AG04450 (cell line): Measurements from ENCODE around the gene PKDCC. TPM values are rescaled to one million over a fixed set of nuclear protein-coding genes. Genes with fewer than 3 reads are reported as not detected.

Experiments used
- CTCF ChIA-PET: fragments of 300-600, 350-600 bp; formaldehyde crosslinking; extraction: SDS; loops from one replicate; lab custom pipeline; 2022; ENCODE audit warnings: antibody characterized with exemption, inconsistent platforms; lab: Charles Lee
- POLR2A ChIA-PET: fragments of 350-600 bp; formaldehyde crosslinking; extraction: SDS; loops from one replicate; lab custom pipeline; 2021; ENCODE audit warnings: antibody characterized with exemption, inconsistent platforms; lab: Yijun Ruan, JAX
- DNase-seq: peaks from one replicate; pipeline ENCODE4 v3.0.0-alpha.2; 2011; ENCODE audit warnings: low read depth, low spot score
- H3K27ac ChIP-seq: one replicate; pipeline ENCODE4 v1.5.1; 2012; ENCODE audit warnings: low read depth, low read length, control low read depth
- H3K27me3 ChIP-seq: one replicate; pipeline ENCODE4 v1.6.0; 2012; ENCODE audit warnings: low read length; ENCODE audit not compliant: control insufficient read depth, insufficient read depth
- H3K4me3 ChIP-seq: 2 replicates; pipeline ENCODE4 v1.5.1; 2011; ENCODE audit warnings: mild to moderate bottlenecking, low read depth, low read length, control low read depth
- H3K9me3 ChIP-seq: 2 replicates; pipeline ENCODE4 v1.5.1; 2012; ENCODE audit warnings: low read length; ENCODE audit not compliant: control insufficient read depth, insufficient read depth
- polyA plus RNA-seq: library from polyadenylated mRNA; depleted of rRNA; stranded (reverse); fragments of >200 nt; gene quantifications from 2 replicates; pipeline ENCODE4 v1.2.3, GENCODE V29; 2011; rRNA removed
- TF ChIP-seq, protein P1 (sequence below): IDR thresholded peaks from 2 replicates; pipeline ENCODE4 v1.5.1; 2011; ENCODE audit warnings: low read depth, low read length, control low read depth, inconsistent platforms

Gene PKDCC
- polyA plus RNA-seq, 1 experiment, result 87.0 TPM

DNA sequence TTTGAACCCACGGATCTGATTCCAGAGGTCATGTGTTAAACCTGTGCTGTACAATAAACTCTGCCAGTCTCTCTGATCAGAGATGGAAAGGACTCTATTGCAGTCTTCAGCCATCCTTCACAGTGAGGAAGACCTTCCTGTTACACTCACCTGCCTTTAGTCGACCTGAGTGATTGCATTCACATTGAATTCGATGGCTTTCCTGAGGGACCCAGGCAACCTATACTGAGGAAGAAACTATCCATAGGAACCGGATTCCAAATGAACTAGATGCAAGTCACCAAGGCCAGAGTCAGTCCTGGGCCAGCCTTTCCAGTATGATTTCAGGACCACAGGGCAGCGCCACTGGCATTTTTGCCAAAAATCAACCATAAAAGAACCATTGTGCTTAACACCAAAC, 56.8 kb downstream of the PKDCC start:
- H3K9me3 ChIP-seq, result peaks cover 14% of the 10 kb centered on the region
- H3K27ac ChIP-seq, result no peak overlapping the region
- H3K4me3 ChIP-seq, result no peak overlapping the region
- ChIA-PET POLR2A (no interaction called here), CTCF (interaction anchor here (2.1 kb wide), 1 partner anchor 9 kb away, joined by 9 read pairs; no protein-coding TSS in a partner anchor)
- TF ChIP-seq, protein P1, sequence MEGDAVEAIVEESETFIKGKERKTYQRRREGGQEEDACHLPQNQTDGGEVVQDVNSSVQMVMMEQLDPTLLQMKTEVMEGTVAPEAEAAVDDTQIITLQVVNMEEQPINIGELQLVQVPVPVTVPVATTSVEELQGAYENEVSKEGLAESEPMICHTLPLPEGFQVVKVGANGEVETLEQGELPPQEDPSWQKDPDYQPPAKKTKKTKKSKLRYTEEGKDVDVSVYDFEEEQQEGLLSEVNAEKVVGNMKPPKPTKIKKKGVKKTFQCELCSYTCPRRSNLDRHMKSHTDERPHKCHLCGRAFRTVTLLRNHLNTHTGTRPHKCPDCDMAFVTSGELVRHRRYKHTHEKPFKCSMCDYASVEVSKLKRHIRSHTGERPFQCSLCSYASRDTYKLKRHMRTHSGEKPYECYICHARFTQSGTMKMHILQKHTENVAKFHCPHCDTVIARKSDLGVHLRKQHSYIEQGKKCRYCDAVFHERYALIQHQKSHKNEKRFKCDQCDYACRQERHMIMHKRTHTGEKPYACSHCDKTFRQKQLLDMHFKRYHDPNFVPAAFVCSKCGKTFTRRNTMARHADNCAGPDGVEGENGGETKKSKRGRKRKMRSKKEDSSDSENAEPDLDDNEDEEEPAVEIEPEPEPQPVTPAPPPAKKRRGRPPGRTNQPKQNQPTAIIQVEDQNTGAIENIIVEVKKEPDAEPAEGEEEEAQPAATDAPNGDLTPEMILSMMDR, result no peak
- no peaks in the 10 kb centered on the region for H3K27me3 ChIP-seq
- DNase-seq, result no peak

DNA sequence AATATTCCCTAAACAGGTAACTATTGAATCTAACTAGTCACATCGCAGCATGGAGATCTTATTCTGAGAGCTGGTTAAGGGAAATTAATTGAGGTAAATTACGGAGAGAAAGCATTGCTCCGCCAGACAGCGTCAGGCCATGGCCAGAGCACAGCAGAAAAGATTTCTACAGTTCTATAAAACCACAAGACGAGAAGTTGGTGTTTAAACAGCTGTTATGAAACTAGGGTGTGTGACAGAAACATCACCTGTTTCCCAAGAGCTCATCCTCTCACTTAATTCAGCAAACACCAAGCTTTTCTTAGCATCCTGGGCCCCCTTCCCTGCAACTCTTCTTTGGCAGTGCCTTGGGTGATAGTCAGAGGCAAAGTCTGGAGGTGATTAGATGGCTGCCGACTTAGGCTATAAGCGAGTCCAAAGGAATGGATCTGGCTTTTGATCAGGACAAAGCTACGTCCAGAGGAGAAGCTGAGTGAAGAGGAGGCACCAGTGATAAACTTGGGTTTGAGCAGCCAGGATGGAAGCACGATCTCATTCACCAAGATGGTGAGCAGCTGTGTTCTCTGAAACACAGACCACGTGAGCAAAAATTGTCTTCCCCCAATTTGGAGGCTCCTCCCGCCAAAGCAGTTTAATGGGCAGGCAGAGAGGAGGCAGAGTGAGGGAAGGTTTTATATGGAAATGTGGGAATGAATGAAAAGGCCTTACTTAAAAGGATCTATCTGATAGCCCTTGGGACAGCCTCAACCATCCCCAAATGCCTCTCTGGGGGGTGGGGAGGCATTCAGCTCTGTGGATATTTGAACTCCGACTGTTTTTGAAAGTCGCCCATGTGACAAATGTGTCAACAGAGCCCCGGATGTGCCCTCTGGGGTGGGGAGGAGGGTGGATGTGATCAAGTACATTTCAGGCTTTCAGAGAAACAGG, 57.8 kb downstream of the PKDCC start:
- peaks cover 4% of the 10 kb centered on the region for H3K9me3 ChIP-seq
- no peak for DNase-seq
- POLR2A ChIA-PET, result no interaction called here
- CTCF ChIA-PET, result interaction anchor here (0.6 to 2.3 kb wide), 4 partner anchors 10 to 293 kb away, joined by 3 to 9 read pairs (median 6); no protein-coding TSS in a partner anchor
- TF ChIP-seq, protein P1, result no peak
- H3K27ac ChIP-seq, result no peak overlapping the region
- no peaks in the 10 kb centered on the region for H3K27me3 ChIP-seq
- H3K4me3 ChIP-seq, result no peak overlapping the region

DNA sequence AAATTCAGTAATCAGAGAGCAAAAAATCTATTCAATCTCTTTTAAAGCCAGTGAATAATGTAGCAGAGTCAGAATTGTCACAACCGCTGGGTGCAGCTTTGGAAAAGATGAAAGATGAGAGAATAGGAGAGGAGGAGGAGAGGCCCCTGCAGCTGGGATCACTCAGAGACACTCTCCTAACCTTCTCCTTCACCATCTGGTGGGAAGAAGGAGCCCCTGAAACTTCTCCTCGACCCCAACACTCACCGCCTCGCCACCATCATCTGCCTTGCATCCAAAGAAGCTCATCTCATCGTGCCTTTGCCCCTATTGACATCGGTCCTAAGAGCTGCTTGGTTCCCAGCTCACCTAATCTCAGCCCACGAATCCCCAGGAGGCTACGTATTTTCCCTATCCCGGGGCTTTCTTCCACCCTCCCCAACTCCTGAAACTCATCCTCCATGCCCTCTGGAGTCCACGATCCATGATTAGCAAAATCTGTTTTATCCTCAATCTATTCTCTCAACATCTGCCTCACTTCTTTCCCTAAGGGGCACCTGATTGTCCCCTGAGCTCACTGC, 58.5 kb downstream of the PKDCC start:
- POLR2A ChIA-PET, result no interaction called here
- DNase-seq, result no peak
- CTCF ChIA-PET, result interaction anchor here (0.6 to 2.3 kb wide), 3 partner anchors 10 to 292 kb away, joined by 5 to 9 read pairs (median 8); no protein-coding TSS in a partner anchor
- no peak overlapping the region for H3K27ac ChIP-seq
- no peak overlapping the region for H3K4me3 ChIP-seq
- no peaks in the 10 kb centered on the region; the same call in 1 of the 2 replicates for H3K9me3 ChIP-seq
- H3K27me3 ChIP-seq, result no peaks in the 10 kb centered on the region
- TF ChIP-seq, protein P1, result no peak

DNA sequence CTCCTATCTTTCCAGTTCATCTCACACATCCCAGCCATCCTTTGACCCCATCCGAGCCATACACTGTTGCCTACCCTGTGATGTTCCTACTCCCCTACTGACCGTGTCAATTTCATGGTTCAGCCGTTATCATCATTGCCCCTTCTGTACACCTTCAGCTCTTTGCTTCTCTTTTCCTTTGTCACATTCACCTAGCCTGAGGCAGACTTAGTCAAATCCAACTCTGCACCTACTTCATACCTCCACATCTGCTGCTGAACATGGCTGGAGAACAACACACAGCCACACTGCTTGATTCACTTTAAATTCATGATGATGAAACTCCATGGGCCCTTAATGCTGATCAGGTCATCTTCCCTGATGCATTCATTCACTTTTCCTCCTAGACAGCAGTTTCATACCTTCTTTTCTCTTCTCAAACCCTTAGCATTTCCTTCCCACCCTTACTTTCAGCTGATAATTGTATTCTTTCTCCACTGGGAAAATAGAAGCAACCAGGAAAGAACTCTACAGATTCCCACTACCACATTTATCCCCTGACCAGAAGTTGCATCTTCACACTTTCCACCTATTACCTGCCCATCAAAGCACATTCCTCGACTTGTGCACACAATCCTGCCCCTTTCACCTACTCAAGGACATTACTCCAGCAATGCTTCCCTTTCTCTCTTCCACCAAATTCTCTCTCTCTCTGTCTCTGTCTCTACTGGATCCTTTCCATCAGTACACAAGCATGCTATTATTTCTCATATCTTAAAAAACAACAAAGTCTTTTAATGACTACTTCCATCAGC, 59.6 kb downstream of the PKDCC start:
- CTCF ChIA-PET, result interaction anchor here (2.3 kb wide), 1 partner anchor 221 kb away, joined by 8 read pairs; no protein-coding TSS in a partner anchor
- TF ChIP-seq, protein P1, result no peak

More for the DNA sequence above, 59.6 kb downstream of the PKDCC start:
- no peaks in the 10 kb centered on the region for H3K9me3 ChIP-seq
- no peaks in the 10 kb centered on the region for H3K27me3 ChIP-seq
- DNase-seq, result no peak
- POLR2A ChIA-PET, result no interaction called here
- no peak overlapping the region for H3K27ac ChIP-seq
- no peak overlapping the region for H3K4me3 ChIP-seq

Other genes with a start within 250 kb of the PKDCC start
- gene EML4, start 121.3 kb downstream of the PKDCC start, polyA plus RNA-seq, result 60.2 and 81.0 TPM in 2 replicates